HCT116 (cell line): ENCODE data around the gene CTXND1. TPM values are rescaled to one million over a fixed set of nuclear protein-coding genes. Genes with fewer than 3 reads are reported as not detected.

Experiments
- ATAC-seq: fragments of 200-7000 bp; cut with Tn5 transposase; 2 replicates; pipeline ENCODE4 v1.9.1; 2020; ENCODE audit warnings: mild to moderate bottlenecking, moderate library complexity
- BruUV-seq: library from RNA; stranded (reverse); fragments of 400-500 nt; replicated peaks from 2 replicates; lab custom pipeline; 2021; lab: Mats Ljungman, UMichigan
- CTCF ChIA-PET: fragments of 300-600 bp; sonication (Branson Sonifier 250); formaldehyde crosslinking; loops from one replicate; lab custom pipeline; 2021; ENCODE audit warnings: antibody characterized with exemption; lab: Charles Lee
- POLR2A ChIA-PET: fragments of 300-600, 350-600 bp; sonication (Branson Sonifier 250); formaldehyde crosslinking; loops from one replicate; lab custom pipeline; 2021; ENCODE audit warnings: antibody characterized with exemption; lab: Charles Lee
- RAD21 ChIA-PET, 2 experiments: fragments of 300-600 bp; sonication (Branson Sonifier 250); formaldehyde crosslinking; loops; one replicate each; lab custom pipeline; 2023; ENCODE audit warnings: low total read pairs in 2 of 2; ENCODE audit not compliant: uncharacterized antibody in 2 of 2, unreplicated experiment in 2 of 2, low non-redundant PET in 1 of 2; lab: Charles Lee
- DNase-seq: peaks from one replicate; pipeline ENCODE4 v3.0.0-alpha.2; 2010; ENCODE audit warnings: low read depth, low spot score
- H2AFZ ChIP-seq: fragments of 200-600 bp; shearing (Covaris generic), sonication (generic); 2 replicates; pipeline ENCODE4 v1.6.1; 2017; ENCODE audit warnings: low read depth, mixed run types, mixed read lengths, antibody characterized with exemption, low read length; ENCODE audit not compliant: poor library complexity, severe bottlenecking
- H3K27ac ChIP-seq: 2 replicates; pipeline ENCODE4 v1.5.1; 2012; ENCODE audit warnings: low read depth, low read length
- H3K27me3 ChIP-seq: fragments of 200-600 bp; sonication (generic); 2 replicates; pipeline ENCODE4 v1.6.1; 2016; ENCODE audit warnings: mixed run types, low read length, mixed read lengths; ENCODE audit not compliant: insufficient read depth
- H3K36me3 ChIP-seq, 2 experiments: fragments of 200-500 bp in 1 of 2; fragments of 200-600 bp in 1 of 2; sonication (Bioruptor generic) in 1 of 2; sonication (generic) in 1 of 2; 2 replicates each; pipeline versions ENCODE4 v1.5.1 to v1.6.1; 2014 to 2016; ENCODE audit warnings: low read length in 2 of 2, inconsistent platforms in 1 of 2, mixed read lengths in 1 of 2, mixed run types in 1 of 2; ENCODE audit not compliant: insufficient read depth in 2 of 2, control insufficient read depth in 1 of 2
- H3K4me1 ChIP-seq, 2 experiments: fragments of 200-600 bp in 1 of 2; sonication (generic) in 1 of 2; 2 replicates each; pipeline versions ENCODE4 v1.5.1 to v1.6.1; 2012 to 2017; ENCODE audit warnings: low read length in 2 of 2, inconsistent platforms in 1 of 2, mild to moderate bottlenecking in 1 of 2, mixed read lengths in 1 of 2, mixed run types in 1 of 2, moderate library complexity in 1 of 2; ENCODE audit not compliant: insufficient read depth in 2 of 2, control insufficient read depth in 1 of 2
- H3K4me2 ChIP-seq: fragments of 200-600 bp; sonication (generic); 2 replicates; pipeline ENCODE4 v1.6.1; 2017; ENCODE audit warnings: mixed run types, low read length, mixed read lengths
- H3K4me3 ChIP-seq, 2 experiments: fragments of 200-600 bp in 1 of 2; sonication (generic) in 1 of 2; replicated peaks in 1 of 2; 2 replicates each; pipeline ENCODE4 v1.5.1; 2011 to 2016; ENCODE audit warnings: low read length in 2 of 2, control low read depth in 1 of 2, low read depth in 1 of 2, mild to moderate bottlenecking in 1 of 2, mixed read lengths in 1 of 2, mixed run types in 1 of 2
- H3K79me2 ChIP-seq: fragments of 200-600 bp; sonication (generic); 2 replicates; pipeline ENCODE4 v1.6.1; 2017; ENCODE audit warnings: mild to moderate bottlenecking, mixed run types, low read length, moderate library complexity, mixed read lengths; ENCODE audit not compliant: insufficient read depth
- H3K9ac ChIP-seq: fragments of 200-600 bp; sonication (generic); 2 replicates; pipeline ENCODE4 v1.6.1; 2016; ENCODE audit warnings: low read length, mixed read lengths
- H3K9me2 ChIP-seq: fragments of 200-600 bp; sonication (generic), shearing (Covaris generic); 2 replicates; pipeline ENCODE4 v1.6.1; 2017; ENCODE audit warnings: mixed run types, mild to moderate bottlenecking, moderate library complexity; ENCODE audit not compliant: insufficient read depth
- H3K9me3 ChIP-seq, 2 experiments: fragments of 200-500 bp in 1 of 2; fragments of 200-600 bp in 1 of 2; sonication (Bioruptor generic) in 1 of 2; sonication (generic) in 1 of 2; 2 replicates each; pipeline ENCODE4 v1.6.1; 2014 to 2017; ENCODE audit warnings: low read length in 2 of 2, mixed read lengths in 2 of 2, inconsistent platforms in 1 of 2, low read depth in 1 of 2, mild to moderate bottlenecking in 1 of 2, mixed run types in 1 of 2, moderate library complexity in 1 of 2; ENCODE audit not compliant: control insufficient read depth in 1 of 2, insufficient read depth in 1 of 2
- H4K20me1 ChIP-seq: fragments of 200-600 bp; sonication (generic), shearing (Covaris generic); 2 replicates; pipeline ENCODE4 v1.6.1; 2017; ENCODE audit warnings: mixed run types, mild to moderate bottlenecking, moderate library complexity; ENCODE audit not compliant: insufficient read depth
- CEBPB ChIP-seq: IDR thresholded peaks from 2 replicates; pipeline ENCODE4 v1.6.1; 2012; ENCODE audit warnings: low read depth
- JUND ChIP-seq: IDR thresholded peaks from 2 replicates; pipeline ENCODE4 v1.6.1; 2012
- SP1 ChIP-seq: IDR thresholded peaks from 2 replicates; pipeline ENCODE4 v1.6.1; 2012; ENCODE audit warnings: low read depth
- SRF ChIP-seq: IDR thresholded peaks from 2 replicates; pipeline ENCODE4 v1.6.1; 2012; ENCODE audit warnings: low read depth
- TCF7L2 ChIP-seq: IDR thresholded peaks from 2 replicates; pipeline ENCODE4 v1.7.0; 2011; ENCODE audit warnings: borderline replicate concordance, inconsistent platforms; ENCODE audit not compliant: insufficient read depth, insufficient read length; ENCODE audit errors: extremely low read depth
- ZFX ChIP-seq: fragments of 450-650 bp; IDR thresholded peaks from 2 replicates; pipeline ENCODE4 v1.6.1; 2017
- intact Hi-C: fragments of 100-400 bp; cut with micrococcal nuclease; formaldehyde crosslinking; loops from 2 replicates; pipeline ENCODE4 v1.10.0; 2022
- total RNA-seq: library from RNA; stranded (reverse); gene quantifications from one replicate; pipeline ENCODE4 v1.2.1, GENCODE V29; 2021; ENCODE audit not compliant: unreplicated experiment
- TF ChIP-seq, protein P1 (sequence below): IDR thresholded peaks from 2 replicates; pipeline ENCODE4 v1.6.1; 2012
- TF ChIP-seq, protein P2 (sequence below): IDR thresholded peaks from 2 replicates; pipeline ENCODE4 v1.6.1; 2011; ENCODE audit warnings: mild to moderate bottlenecking, low read length, moderate library complexity; ENCODE audit not compliant: insufficient replicate concordance; ENCODE audit errors: extremely low read depth
- TF ChIP-seq, protein P3 (sequence below): IDR thresholded peaks from 2 replicates; pipeline ENCODE4 v1.6.1; 2012
- TF ChIP-seq, protein P4 (sequence below), 3 experiments: fragments of 200-600 bp in 1 of 3; sonication (generic) in 1 of 3; IDR thresholded peaks in 2 of 3; conservative IDR thresholded peaks in 1 of 3; 2 replicates each; pipeline ENCODE4 v1.5.1; 2012 to 2017; ENCODE audit warnings: low read depth in 2 of 3, low read length in 2 of 3, antibody characterized with exemption in 1 of 3, borderline replicate concordance in 1 of 3, control low read depth in 1 of 3, mild to moderate bottlenecking in 1 of 3, mixed read lengths in 1 of 3, mixed run types in 1 of 3, moderate library complexity in 1 of 3; ENCODE audit not compliant: insufficient read depth in 1 of 3

CTXND1 gene
- total RNA-seq, 1 experiment from 2014 or later: not detected

DNA sequence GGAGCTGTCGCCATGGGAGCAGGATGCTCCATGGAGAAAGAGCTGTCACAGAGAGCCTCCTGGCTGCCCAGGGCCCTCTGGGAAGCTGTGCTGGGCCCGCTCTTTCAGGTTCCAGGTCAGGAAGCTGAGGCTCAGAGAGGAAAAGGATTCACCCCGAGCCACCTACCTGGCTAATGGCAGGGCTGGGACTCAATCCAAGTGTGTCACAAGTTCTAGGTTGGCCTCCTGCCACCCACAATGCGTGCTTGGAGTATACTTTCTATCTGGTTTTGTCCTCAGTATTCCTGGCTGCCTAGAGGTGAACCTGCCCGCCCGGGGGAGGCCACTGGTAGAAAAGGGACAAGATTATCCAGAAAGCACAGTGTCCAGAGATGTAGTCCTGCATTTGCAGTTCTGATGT lies 75.6 kb downstream of the CTXND1 start:
- ChIA-PET CTCF (no interaction called here), POLR2A (no interaction called here), RAD21 (no interaction called here)
- Histone ChIP-seq H3K4me2 (no peak overlapping the region), H3K79me2 (no peaks in the 10 kb centered on the region), H3K27me3 (no peaks in the 10 kb centered on the region), H3K9me3 (no peaks in the 10 kb centered on the region), H3K9me2 (no peaks in the 10 kb centered on the region), H3K9ac (no peak overlapping the region), H3K27ac (no peak overlapping the region), H3K4me3 (no peak overlapping the region), H3K36me3 (no peaks in the 10 kb centered on the region), H4K20me1 (no peaks in the 10 kb centered on the region), H3K4me1 (peaks cover 0 to 10% of the 10 kb centered on the region in 2 experiments; a peak in 2 of 4 replicates), H2AFZ (no peak overlapping the region)
- intact Hi-C loops: loop anchor here (10.0 kb wide), 3 partner anchors 282 to 582 kb away; partner anchors contain the start of gene MTHFS
- ATAC-seq (no peak), DNase-seq (no peak)
- no TSS peak for BruUV-seq
- TF ChIP-seq, protein P1, sequence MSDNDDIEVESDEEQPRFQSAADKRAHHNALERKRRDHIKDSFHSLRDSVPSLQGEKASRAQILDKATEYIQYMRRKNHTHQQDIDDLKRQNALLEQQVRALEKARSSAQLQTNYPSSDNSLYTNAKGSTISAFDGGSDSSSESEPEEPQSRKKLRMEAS: no peak
- TF ChIP-seq ZFX: no peak
- no peak for TF ChIP-seq TCF7L2
- no peak for TF ChIP-seq CEBPB
- TF ChIP-seq, protein P2, sequence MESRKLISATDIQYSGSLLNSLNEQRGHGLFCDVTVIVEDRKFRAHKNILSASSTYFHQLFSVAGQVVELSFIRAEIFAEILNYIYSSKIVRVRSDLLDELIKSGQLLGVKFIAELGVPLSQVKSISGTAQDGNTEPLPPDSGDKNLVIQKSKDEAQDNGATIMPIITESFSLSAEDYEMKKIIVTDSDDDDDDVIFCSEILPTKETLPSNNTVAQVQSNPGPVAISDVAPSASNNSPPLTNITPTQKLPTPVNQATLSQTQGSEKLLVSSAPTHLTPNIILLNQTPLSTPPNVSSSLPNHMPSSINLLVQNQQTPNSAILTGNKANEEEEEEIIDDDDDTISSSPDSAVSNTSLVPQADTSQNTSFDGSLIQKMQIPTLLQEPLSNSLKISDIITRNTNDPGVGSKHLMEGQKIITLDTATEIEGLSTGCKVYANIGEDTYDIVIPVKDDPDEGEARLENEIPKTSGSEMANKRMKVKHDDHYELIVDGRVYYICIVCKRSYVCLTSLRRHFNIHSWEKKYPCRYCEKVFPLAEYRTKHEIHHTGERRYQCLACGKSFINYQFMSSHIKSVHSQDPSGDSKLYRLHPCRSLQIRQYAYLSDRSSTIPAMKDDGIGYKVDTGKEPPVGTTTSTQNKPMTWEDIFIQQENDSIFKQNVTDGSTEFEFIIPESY: no peak
- TF ChIP-seq, protein P3, sequence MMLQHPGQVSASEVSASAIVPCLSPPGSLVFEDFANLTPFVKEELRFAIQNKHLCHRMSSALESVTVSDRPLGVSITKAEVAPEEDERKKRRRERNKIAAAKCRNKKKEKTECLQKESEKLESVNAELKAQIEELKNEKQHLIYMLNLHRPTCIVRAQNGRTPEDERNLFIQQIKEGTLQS: no peak
- no peak for TF ChIP-seq SP1
- TF ChIP-seq, protein P4, sequence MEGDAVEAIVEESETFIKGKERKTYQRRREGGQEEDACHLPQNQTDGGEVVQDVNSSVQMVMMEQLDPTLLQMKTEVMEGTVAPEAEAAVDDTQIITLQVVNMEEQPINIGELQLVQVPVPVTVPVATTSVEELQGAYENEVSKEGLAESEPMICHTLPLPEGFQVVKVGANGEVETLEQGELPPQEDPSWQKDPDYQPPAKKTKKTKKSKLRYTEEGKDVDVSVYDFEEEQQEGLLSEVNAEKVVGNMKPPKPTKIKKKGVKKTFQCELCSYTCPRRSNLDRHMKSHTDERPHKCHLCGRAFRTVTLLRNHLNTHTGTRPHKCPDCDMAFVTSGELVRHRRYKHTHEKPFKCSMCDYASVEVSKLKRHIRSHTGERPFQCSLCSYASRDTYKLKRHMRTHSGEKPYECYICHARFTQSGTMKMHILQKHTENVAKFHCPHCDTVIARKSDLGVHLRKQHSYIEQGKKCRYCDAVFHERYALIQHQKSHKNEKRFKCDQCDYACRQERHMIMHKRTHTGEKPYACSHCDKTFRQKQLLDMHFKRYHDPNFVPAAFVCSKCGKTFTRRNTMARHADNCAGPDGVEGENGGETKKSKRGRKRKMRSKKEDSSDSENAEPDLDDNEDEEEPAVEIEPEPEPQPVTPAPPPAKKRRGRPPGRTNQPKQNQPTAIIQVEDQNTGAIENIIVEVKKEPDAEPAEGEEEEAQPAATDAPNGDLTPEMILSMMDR (IDR thresholded peaks at IDR 0.05 in 2 of 3, conservative IDR thresholded peaks at IDR 0.05 in 1 of 3; ENCODE audit: borderline replicate concordance in 1 of 3, insufficient read depth in 1 of 3, low read depth in 2 of 3, low read length in 2 of 3): no peak
- no peak for TF ChIP-seq JUND
- TF ChIP-seq SRF: no peak
